Upper lobe of left lung (tissue), 4 donors: ENCODE data around the gene SCTR.

ENCODE experiments used
- POLR2A ChIP-seq, 4 donors: fragments of 450-650 bp; IDR thresholded peaks; one replicate each; pipeline ENCODE4 v1.5.1; 2016 to 2017; ENCODE audit warnings: antibody characterized with exemption in 4 of 4, mild to moderate bottlenecking in 2 of 4
- TF ChIP-seq, protein P1 (sequence below), 6 experiments: fragments of 450-650 bp in 4 of 6; fragments of 200-600 bp in 2 of 6; sonication (generic) in 2 of 6; IDR thresholded peaks; one replicate each; pipeline ENCODE4 v1.5.1; 2016 to 2019; ENCODE audit warnings: antibody characterized with exemption in 6 of 6

DNA sequence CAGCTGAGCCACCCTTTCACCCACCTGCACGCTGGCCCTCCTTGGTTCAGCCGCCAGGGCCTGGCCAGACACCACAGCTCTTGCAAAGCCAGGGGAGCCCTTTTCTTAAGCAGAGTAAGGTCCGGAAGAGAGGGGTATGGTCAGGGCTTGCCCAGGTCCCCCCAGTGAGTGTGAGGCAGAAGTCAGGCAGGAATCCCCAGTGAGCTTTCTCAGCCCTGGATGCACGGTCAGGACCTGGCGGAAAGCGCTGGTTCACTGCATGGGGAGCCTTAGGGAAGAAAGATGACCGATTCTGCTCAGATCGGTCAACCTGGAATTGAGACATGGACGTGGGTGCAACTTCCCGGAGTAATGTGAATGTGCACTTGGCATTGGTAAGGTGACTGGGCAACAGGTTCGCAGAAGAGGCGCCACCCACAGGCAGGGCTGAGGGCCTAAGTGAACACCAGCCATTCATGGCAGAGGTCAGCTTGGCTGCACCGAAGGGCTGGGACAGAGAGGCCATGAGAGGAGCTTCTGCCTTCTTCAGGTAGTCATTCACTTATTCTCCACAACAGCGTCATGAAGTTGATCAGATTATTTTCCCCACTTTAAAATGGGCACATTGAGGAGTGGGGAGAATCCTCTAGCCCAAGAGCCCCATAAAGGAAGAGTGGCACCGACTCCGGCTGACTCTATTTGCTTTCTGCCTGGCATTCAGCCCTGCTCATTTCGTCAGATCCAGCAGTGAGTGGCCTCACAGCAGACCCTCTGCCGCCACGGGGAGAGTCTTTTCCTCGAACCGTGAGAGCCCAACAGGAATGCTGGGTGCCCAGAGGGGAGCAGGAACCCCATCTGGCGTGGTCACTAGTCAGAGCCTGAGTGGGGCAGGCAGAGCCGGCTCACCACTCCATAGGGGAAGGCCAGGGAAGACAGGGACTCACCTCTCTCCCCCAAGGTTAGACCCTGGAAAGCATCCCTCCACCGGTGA, 35.8 kb downstream of the SCTR start:
- TF ChIP-seq POLR2A (IDR thresholded peaks at IDR 0.05) = no peak
- TF ChIP-seq, protein P1, sequence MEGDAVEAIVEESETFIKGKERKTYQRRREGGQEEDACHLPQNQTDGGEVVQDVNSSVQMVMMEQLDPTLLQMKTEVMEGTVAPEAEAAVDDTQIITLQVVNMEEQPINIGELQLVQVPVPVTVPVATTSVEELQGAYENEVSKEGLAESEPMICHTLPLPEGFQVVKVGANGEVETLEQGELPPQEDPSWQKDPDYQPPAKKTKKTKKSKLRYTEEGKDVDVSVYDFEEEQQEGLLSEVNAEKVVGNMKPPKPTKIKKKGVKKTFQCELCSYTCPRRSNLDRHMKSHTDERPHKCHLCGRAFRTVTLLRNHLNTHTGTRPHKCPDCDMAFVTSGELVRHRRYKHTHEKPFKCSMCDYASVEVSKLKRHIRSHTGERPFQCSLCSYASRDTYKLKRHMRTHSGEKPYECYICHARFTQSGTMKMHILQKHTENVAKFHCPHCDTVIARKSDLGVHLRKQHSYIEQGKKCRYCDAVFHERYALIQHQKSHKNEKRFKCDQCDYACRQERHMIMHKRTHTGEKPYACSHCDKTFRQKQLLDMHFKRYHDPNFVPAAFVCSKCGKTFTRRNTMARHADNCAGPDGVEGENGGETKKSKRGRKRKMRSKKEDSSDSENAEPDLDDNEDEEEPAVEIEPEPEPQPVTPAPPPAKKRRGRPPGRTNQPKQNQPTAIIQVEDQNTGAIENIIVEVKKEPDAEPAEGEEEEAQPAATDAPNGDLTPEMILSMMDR (IDR thresholded peaks at IDR 0.05) = no peak
